ENCODE data around the gene PRKCD.
"Not testable (repeated sequence)": the region's sequence is repeated elsewhere in the genome, so short reads cannot be mapped to it uniquely, and the experiment has no call there.

The PRKCD gene

GRCh38 chr3:53147151-53147902 is 13.7 kb upstream of the PRKCD start:
- Histone ChIP-seq H3K27me3 (ENCODE audit: insufficient read depth, insufficient read length) (no peaks in the 10 kb centered on the region), H3K9ac (ENCODE audit: insufficient read length, low read depth) (no peak overlapping the region), H3K9me3 (ENCODE audit: insufficient read depth, low read length) (no peaks in the 10 kb centered on the region), H3K4me3 (ENCODE audit: insufficient read length, low read depth) (no peak overlapping the region), H3K4me1 (ENCODE audit: insufficient read depth, insufficient read length) (peaks cover 20% of the 10 kb centered on the region), H3K36me3 (ENCODE audit: insufficient read depth, insufficient read length, low read length) (no peaks in the 10 kb centered on the region)
- no peak for DNase-seq (ENCODE audit: low read depth, low spot score)
- TF ChIP-seq ZNF274 (IDR thresholded peaks at IDR 0.05; ENCODE audit: low read depth, low read length) (no peak), SUZ12 (IDR thresholded peaks at IDR 0.05; ENCODE audit: extremely low read depth, insufficient read depth, insufficient read length) (no peak), YY1 (IDR thresholded peaks at IDR 0.05; ENCODE audit: insufficient read depth, insufficient read length) (no peak)

DNA sequence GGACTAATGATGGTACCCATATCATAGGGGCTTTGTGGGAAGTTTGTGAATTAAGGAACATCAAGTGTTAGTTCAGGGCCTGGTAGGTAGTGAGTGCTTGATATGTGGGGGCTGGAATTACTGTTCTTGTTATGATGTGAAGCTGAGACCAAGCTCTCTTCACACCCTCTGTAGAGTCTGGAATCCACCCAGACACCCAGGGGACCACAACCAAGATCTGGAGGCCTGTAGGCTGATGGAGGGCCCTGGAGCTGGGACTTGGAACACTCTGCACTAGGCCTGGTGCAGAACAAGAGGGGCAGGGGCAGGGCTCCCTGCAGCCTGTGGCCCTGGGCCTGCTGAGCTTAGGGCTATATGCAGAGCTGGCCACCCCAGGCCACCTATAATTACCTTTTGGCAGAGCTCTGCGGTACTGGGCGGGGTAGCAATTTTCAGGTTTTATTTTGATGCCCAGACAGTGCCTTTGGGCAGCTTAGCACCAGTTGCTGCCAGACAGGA is 13.1 kb upstream of the PRKCD start:
- TF ChIP-seq ZNF274 (IDR thresholded peaks at IDR 0.05; ENCODE audit: low read depth, low read length) = no peak
- no peak for TF ChIP-seq SUZ12 (IDR thresholded peaks at IDR 0.05; ENCODE audit: extremely low read depth, insufficient read depth, insufficient read length)
- TF ChIP-seq YY1 (IDR thresholded peaks at IDR 0.05; ENCODE audit: insufficient read depth, insufficient read length) = no peak
- no peak for DNase-seq (ENCODE audit: low read depth, low spot score)
- H3K4me1 ChIP-seq (ENCODE audit: insufficient read depth, insufficient read length) = peaks cover 13% of the 10 kb centered on the region
- H3K4me3 ChIP-seq (ENCODE audit: insufficient read length, low read depth) = no peak overlapping the region
- no peaks in the 10 kb centered on the region for H3K9me3 ChIP-seq (ENCODE audit: insufficient read depth, low read length)
- peaks cover 3% of the 10 kb centered on the region for H3K27me3 ChIP-seq (ENCODE audit: insufficient read depth, insufficient read length)
- H3K9ac ChIP-seq (ENCODE audit: insufficient read length, low read depth) = no peak overlapping the region
- H3K36me3 ChIP-seq (ENCODE audit: insufficient read depth, insufficient read length, low read length) = no peaks in the 10 kb centered on the region

GRCh38 chr3:53149006-53149690 is 11.9 kb upstream of the PRKCD start:
- Histone ChIP-seq H3K4me3 (ENCODE audit: insufficient read length, low read depth) (no peak overlapping the region), H3K9me3 (ENCODE audit: insufficient read depth, low read length) (no peaks in the 10 kb centered on the region), H3K9ac (ENCODE audit: insufficient read length, low read depth) (no peak overlapping the region), H3K27me3 (ENCODE audit: insufficient read depth, insufficient read length) (peaks cover 5% of the 10 kb centered on the region), H3K36me3 (ENCODE audit: insufficient read depth, insufficient read length, low read length) (no peaks in the 10 kb centered on the region), H3K4me1 (ENCODE audit: insufficient read depth, insufficient read length) (peaks cover 16% of the 10 kb centered on the region)
- TF ChIP-seq YY1 (IDR thresholded peaks at IDR 0.05; ENCODE audit: insufficient read depth, insufficient read length) (no peak), ZNF274 (IDR thresholded peaks at IDR 0.05; ENCODE audit: low read depth, low read length) (no peak), SUZ12 (IDR thresholded peaks at IDR 0.05; ENCODE audit: extremely low read depth, insufficient read depth, insufficient read length) (no peak)
- no peak for DNase-seq (ENCODE audit: low read depth, low spot score)

GRCh38 chr3:53149699-53150098 is 11.3 kb upstream of the PRKCD start:
- no peak overlapping the region for H3K4me3 ChIP-seq (ENCODE audit: insufficient read length, low read depth)
- H3K36me3 ChIP-seq (ENCODE audit: insufficient read depth, insufficient read length, low read length) = no peaks in the 10 kb centered on the region
- H3K9ac ChIP-seq (ENCODE audit: insufficient read length, low read depth) = no peak overlapping the region
- peaks cover 5% of the 10 kb centered on the region for H3K27me3 ChIP-seq (ENCODE audit: insufficient read depth, insufficient read length)
- TF ChIP-seq YY1 (IDR thresholded peaks at IDR 0.05; ENCODE audit: insufficient read depth, insufficient read length) = no peak
- no peak for DNase-seq (ENCODE audit: low read depth, low spot score)
- peaks cover 17% of the 10 kb centered on the region for H3K4me1 ChIP-seq (ENCODE audit: insufficient read depth, insufficient read length)
- H3K9me3 ChIP-seq (ENCODE audit: insufficient read depth, low read length) = no peaks in the 10 kb centered on the region

GRCh38 chr3:53150247-53151085 is 10.5 kb upstream of the PRKCD start:
- TF ChIP-seq SUZ12 (IDR thresholded peaks at IDR 0.05; ENCODE audit: extremely low read depth, insufficient read depth, insufficient read length) (no peak), YY1 (IDR thresholded peaks at IDR 0.05; ENCODE audit: insufficient read depth, insufficient read length) (no peak), ZNF274 (IDR thresholded peaks at IDR 0.05; ENCODE audit: low read depth, low read length) (no peak)
- Histone ChIP-seq H3K27me3 (ENCODE audit: insufficient read depth, insufficient read length) (peaks cover 5% of the 10 kb centered on the region), H3K4me1 (ENCODE audit: insufficient read depth, insufficient read length) (peaks cover 24% of the 10 kb centered on the region), H3K9me3 (ENCODE audit: insufficient read depth, low read length) (no peaks in the 10 kb centered on the region), H3K36me3 (ENCODE audit: insufficient read depth, insufficient read length, low read length) (no peaks in the 10 kb centered on the region), H3K9ac (ENCODE audit: insufficient read length, low read depth) (no peak overlapping the region), H3K4me3 (ENCODE audit: insufficient read length, low read depth) (no peak overlapping the region)
- DNase-seq (ENCODE audit: low read depth, low spot score) = no peak

DNA sequence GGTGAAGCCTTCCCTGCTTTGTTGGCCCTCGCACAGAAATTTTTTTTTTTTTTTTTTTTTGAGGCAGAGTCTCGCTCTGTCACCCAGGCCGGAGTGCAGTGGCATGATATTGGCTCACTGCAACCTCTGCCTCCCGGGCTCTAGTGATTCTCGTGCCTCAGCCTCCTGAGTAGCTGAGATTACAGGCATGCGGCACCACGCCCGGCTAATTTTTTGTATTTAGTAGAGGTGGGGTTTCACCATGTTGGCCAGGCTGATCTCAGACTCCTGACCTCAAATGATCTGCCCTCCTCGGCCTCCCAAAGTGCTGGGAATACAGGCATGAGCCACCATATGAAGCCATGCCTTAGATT is 9.9 kb upstream of the PRKCD start:
- not testable (repeated sequence) for H3K4me3 ChIP-seq (ENCODE audit: insufficient read length, low read depth); H3K9ac ChIP-seq (ENCODE audit: insufficient read length, low read depth); DNase-seq (ENCODE audit: low read depth, low spot score); H3K36me3 ChIP-seq (ENCODE audit: insufficient read depth, insufficient read length, low read length); H3K27me3 ChIP-seq (ENCODE audit: insufficient read depth, insufficient read length); H3K9me3 ChIP-seq (ENCODE audit: insufficient read depth, low read length)
- H3K4me1 ChIP-seq (ENCODE audit: insufficient read depth, insufficient read length) = peaks cover 27% of the 10 kb centered on the region

DNA sequence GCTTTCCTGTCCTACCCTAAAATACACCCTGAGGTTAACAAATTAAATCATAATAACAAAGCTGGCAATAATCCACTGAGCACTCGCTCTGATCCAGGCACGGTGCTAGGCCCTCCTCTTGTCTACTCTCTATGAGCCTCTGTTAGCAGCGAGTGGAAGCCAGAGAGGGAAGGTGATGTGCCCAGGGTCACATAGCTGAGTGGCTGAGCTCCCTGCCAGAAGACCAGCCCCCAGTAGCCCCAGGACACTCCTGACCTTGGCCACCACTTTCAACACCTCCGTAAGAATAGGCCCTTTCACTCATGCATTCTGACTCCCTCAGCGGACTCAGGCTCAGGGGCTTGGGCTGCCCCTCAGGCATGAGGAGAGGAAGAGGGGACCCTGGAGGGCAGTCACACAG is 9.5 kb upstream of the PRKCD start:
- H3K9me3 ChIP-seq (ENCODE audit: insufficient read depth, low read length) = no peaks in the 10 kb centered on the region
- H3K36me3 ChIP-seq (ENCODE audit: insufficient read depth, insufficient read length, low read length) = no peaks in the 10 kb centered on the region
- H3K9ac ChIP-seq (ENCODE audit: insufficient read length, low read depth) = no peak overlapping the region
- peaks cover 5% of the 10 kb centered on the region for H3K27me3 ChIP-seq (ENCODE audit: insufficient read depth, insufficient read length)
- H3K4me1 ChIP-seq (ENCODE audit: insufficient read depth, insufficient read length) = peaks cover 26% of the 10 kb centered on the region
- TF ChIP-seq ZNF274 (IDR thresholded peaks at IDR 0.05; ENCODE audit: low read depth, low read length) (no peak), SUZ12 (IDR thresholded peaks at IDR 0.05; ENCODE audit: extremely low read depth, insufficient read depth, insufficient read length) (no peak), YY1 (IDR thresholded peaks at IDR 0.05; ENCODE audit: insufficient read depth, insufficient read length) (no peak)
- no peak overlapping the region for H3K4me3 ChIP-seq (ENCODE audit: insufficient read length, low read depth)
- no peak for DNase-seq (ENCODE audit: low read depth, low spot score)

All from NT2/D1 (cell line).